ENCODE results near the gene CCNYL1.
A peak's percentile ranks its signal among the peaks of the same experiment; 100 is the strongest.

The CCNYL1 gene

DNA sequence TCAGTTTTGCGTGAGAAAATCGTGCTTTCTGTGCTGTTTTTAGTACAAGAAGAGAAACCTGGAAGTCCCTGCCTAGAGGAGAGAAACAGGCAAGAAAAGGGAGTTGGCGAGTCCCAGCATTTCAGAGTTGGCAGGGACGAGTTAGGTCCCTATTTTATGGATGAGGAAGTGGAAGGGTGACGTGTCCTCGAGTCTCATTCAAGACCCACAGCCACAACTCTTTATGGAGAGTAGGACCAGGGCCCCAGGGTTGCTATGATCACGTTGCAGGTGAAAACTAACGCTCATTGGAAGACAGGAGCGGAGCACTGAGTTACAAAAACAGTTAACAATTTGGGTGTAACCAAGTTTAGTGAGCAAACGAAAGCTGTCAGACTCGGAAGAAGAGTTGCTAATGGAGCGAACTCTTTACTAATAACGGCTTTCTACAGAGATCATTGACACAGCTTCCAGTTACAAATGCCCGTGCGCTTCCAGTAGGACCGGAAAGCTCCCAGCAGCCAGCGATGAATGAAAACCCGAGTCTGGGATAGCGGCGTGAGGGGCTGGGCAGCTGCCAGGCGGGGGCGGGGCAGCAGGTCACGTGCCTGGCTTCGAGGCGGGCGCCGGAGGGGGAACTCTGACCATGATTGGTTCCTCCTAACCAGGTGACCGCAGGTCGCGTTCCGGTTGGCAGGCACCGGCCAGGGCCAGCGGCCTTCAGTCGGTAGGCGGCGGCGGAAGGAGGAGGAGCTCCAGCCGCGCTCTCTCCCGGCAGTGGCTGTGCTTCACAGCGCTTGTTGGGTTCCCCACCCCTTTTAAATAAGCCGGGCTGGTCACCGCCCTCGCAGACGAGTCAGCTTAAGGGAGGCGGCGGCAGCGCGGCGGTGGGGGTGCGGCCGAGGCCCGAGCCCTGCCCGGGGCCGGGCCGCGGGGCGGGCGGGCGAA is at the start of gene CCNYL1:
TSS of gene CCNYL1 (plus strand) at position 827 of the 927 bp plus-strand sequence. CDS start 257 bp downstream, outside the sequence.
- peak; percentile 99 for DNase-seq (ENCODE audit: low spot score)
- in situ Hi-C loops (cut with MboI; ENCODE audit: low pct_unique_long_range_greater_than_20kb, low sequenced_read_pairs, unreplicated experiment), result no loop called here
- TF ChIP-seq, protein P1, sequence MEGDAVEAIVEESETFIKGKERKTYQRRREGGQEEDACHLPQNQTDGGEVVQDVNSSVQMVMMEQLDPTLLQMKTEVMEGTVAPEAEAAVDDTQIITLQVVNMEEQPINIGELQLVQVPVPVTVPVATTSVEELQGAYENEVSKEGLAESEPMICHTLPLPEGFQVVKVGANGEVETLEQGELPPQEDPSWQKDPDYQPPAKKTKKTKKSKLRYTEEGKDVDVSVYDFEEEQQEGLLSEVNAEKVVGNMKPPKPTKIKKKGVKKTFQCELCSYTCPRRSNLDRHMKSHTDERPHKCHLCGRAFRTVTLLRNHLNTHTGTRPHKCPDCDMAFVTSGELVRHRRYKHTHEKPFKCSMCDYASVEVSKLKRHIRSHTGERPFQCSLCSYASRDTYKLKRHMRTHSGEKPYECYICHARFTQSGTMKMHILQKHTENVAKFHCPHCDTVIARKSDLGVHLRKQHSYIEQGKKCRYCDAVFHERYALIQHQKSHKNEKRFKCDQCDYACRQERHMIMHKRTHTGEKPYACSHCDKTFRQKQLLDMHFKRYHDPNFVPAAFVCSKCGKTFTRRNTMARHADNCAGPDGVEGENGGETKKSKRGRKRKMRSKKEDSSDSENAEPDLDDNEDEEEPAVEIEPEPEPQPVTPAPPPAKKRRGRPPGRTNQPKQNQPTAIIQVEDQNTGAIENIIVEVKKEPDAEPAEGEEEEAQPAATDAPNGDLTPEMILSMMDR (IDR thresholded peaks at IDR 0.05; ENCODE audit: extremely low read depth, insufficient read depth, missing control alignments), result no peak

- TF ChIP-seq, protein P1 (IDR thresholded peaks at IDR 0.05; ENCODE audit: extremely low read depth, insufficient read depth, missing control alignments), result no peak
- in situ Hi-C loops (cut with MboI; ENCODE audit: low pct_unique_long_range_greater_than_20kb, low sequenced_read_pairs, unreplicated experiment), result no loop called here
- peak; percentile 42 for DNase-seq (ENCODE audit: low spot score)
Measured at GRCh38 chr2:207662203-207662602, 49.2 kb upstream of the CCNYL1 start.

DNA sequence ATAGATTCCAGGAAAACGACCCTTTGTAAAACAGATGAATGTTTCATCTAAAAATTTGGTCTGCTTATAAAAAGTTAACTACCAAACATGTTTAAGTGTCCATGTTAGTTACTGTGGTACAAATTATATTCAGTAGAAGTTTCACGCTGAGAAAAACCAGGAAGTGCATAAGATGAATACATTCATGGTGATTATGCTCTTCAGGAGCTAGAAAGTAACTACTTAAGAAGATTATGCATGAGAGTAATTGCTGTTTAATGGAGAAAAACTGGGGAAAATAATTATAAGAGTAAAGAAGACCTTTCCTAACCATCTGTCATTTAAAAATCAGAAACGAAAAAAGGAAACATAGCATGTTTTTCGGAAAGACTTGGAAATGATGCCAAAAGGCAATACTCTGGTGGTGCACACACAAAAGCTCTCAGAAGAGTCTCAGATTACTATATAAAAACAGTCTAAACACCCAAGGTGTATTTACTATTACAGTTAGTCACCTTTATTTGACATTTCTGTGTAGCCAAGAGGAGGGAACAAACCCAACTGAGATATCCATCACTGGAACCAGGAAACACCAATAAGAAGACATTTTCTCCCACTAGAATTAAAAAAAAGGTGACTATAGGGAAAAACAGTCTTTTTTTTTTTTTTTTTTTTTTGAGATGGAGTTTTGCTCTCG is 47.4 kb upstream of the CCNYL1 start:
- DNase-seq (ENCODE audit: low spot score), result no peak
- TF ChIP-seq, protein P1 (IDR thresholded peaks at IDR 0.05; ENCODE audit: extremely low read depth, insufficient read depth, missing control alignments), result no peak
- in situ Hi-C loops (cut with MboI; ENCODE audit: low pct_unique_long_range_greater_than_20kb, low sequenced_read_pairs, unreplicated experiment), result no loop called here

DNA sequence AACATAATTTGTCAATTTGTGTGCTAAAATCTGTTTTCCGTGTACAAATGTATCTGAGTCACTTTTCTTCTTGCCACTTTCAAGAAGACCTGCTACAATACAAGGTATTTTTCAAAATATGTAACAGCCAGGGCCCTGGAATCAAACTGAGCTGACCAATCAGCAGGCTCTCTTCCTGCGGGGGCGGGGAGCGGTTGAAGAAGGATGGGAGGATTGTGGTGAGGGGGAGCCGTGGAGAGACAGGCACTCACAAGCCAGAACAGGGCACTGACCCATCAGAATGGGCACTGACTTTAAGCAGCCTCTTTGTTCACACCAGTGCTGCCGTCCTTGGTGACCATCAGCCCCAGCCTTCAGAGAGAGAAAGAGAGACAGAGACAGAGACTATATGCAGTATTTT is 40.6 kb upstream of the CCNYL1 start:
- in situ Hi-C loops (cut with MboI; ENCODE audit: low pct_unique_long_range_greater_than_20kb, low sequenced_read_pairs, unreplicated experiment), result no loop called here
- DNase-seq (ENCODE audit: low spot score), result no peak
- TF ChIP-seq, protein P1 (IDR thresholded peaks at IDR 0.05; ENCODE audit: extremely low read depth, insufficient read depth, missing control alignments), result no peak

- no peak for DNase-seq (ENCODE audit: low spot score)
- TF ChIP-seq, protein P1 (IDR thresholded peaks at IDR 0.05; ENCODE audit: extremely low read depth, insufficient read depth, missing control alignments), result no peak
- in situ Hi-C loops (cut with MboI; ENCODE audit: low pct_unique_long_range_greater_than_20kb, low sequenced_read_pairs, unreplicated experiment), result no loop called here
Measured at GRCh38 chr2:207673431-207673830, 38.0 kb upstream of the CCNYL1 start.

- TF ChIP-seq, protein P1 (IDR thresholded peaks at IDR 0.05; ENCODE audit: extremely low read depth, insufficient read depth, missing control alignments), result no peak
- in situ Hi-C loops (cut with MboI; ENCODE audit: low pct_unique_long_range_greater_than_20kb, low sequenced_read_pairs, unreplicated experiment), result no loop called here
Measured at GRCh38 chr2:207674266-207674774, 37.1 kb upstream of the CCNYL1 start.

More at GRCh38 chr2:207674266-207674774, 37.1 kb upstream of the CCNYL1 start:
- no peak for DNase-seq (ENCODE audit: low spot score)

Measured in GM13977 (cell line).